ENCODE data around the gene RTN4RL1.

The RTN4RL1 gene

GRCh38 chr17:1943436-1943831 is 81.7 kb downstream of the RTN4RL1 start:
- no peaks in the 10 kb centered on the region for H3K27me3 ChIP-seq (ENCODE audit: control insufficient read depth, insufficient read depth, low read length)

GRCh38 chr17:1942666-1943435 is 82.3 kb downstream of the RTN4RL1 start:
- Histone ChIP-seq H3K9ac (ENCODE audit: low read length) (no peak overlapping the region), H3K36me3 (ENCODE audit: control insufficient read depth, low read depth, low read length) (no peaks in the 10 kb centered on the region), H3K9me3 (ENCODE audit: control insufficient read depth, low read depth, low read length) (no peaks in the 10 kb centered on the region), H3K27ac (ENCODE audit: low read length) (no peak overlapping the region), H3K27me3 (ENCODE audit: control insufficient read depth, insufficient read depth, low read length) (no peaks in the 10 kb centered on the region), H3K4me3 (ENCODE audit: low read length) (no peak overlapping the region), H3K4me1 (ENCODE audit: control insufficient read depth, low read depth, low read length) (no peaks in the 10 kb centered on the region)

More at GRCh38 chr17:1943436-1943831, 81.7 kb downstream of the RTN4RL1 start:
- H3K4me1 ChIP-seq (ENCODE audit: control insufficient read depth, low read depth, low read length), result no peaks in the 10 kb centered on the region
- no peak overlapping the region for H3K27ac ChIP-seq (ENCODE audit: low read length)
- H3K9ac ChIP-seq (ENCODE audit: low read length), result no peak overlapping the region
- no peaks in the 10 kb centered on the region for H3K9me3 ChIP-seq (ENCODE audit: control insufficient read depth, low read depth, low read length)
- no peak overlapping the region for H3K4me3 ChIP-seq (ENCODE audit: low read length)
- no peaks in the 10 kb centered on the region for H3K36me3 ChIP-seq (ENCODE audit: control insufficient read depth, low read depth, low read length)

GRCh38 chr17:1942066-1942365 is 83.1 kb downstream of the RTN4RL1 start:
- no peak overlapping the region for H3K4me3 ChIP-seq (ENCODE audit: low read length)
- no peak overlapping the region for H3K9ac ChIP-seq (ENCODE audit: low read length)
- no peaks in the 10 kb centered on the region for H3K4me1 ChIP-seq (ENCODE audit: control insufficient read depth, low read depth, low read length)
- no peaks in the 10 kb centered on the region for H3K27me3 ChIP-seq (ENCODE audit: control insufficient read depth, insufficient read depth, low read length)
- H3K9me3 ChIP-seq (ENCODE audit: control insufficient read depth, low read depth, low read length), result no peaks in the 10 kb centered on the region
- H3K27ac ChIP-seq (ENCODE audit: low read length), result no peak overlapping the region
- no peaks in the 10 kb centered on the region for H3K36me3 ChIP-seq (ENCODE audit: control insufficient read depth, low read depth, low read length)

GRCh38 chr17:1941272-1942065 is 83.7 kb downstream of the RTN4RL1 start:
- Histone ChIP-seq H3K9me3 (ENCODE audit: control insufficient read depth, low read depth, low read length) (no peaks in the 10 kb centered on the region), H3K9ac (ENCODE audit: low read length) (no peak overlapping the region), H3K4me1 (ENCODE audit: control insufficient read depth, low read depth, low read length) (no peaks in the 10 kb centered on the region), H3K27ac (ENCODE audit: low read length) (no peak overlapping the region), H3K27me3 (ENCODE audit: control insufficient read depth, insufficient read depth, low read length) (no peaks in the 10 kb centered on the region), H3K4me3 (ENCODE audit: low read length) (no peak overlapping the region), H3K36me3 (ENCODE audit: control insufficient read depth, low read depth, low read length) (no peaks in the 10 kb centered on the region)

- Histone ChIP-seq H3K36me3 (ENCODE audit: control insufficient read depth, low read depth, low read length) (no peaks in the 10 kb centered on the region), H3K27me3 (ENCODE audit: control insufficient read depth, insufficient read depth, low read length) (no peaks in the 10 kb centered on the region), H3K4me1 (ENCODE audit: control insufficient read depth, low read depth, low read length) (no peaks in the 10 kb centered on the region), H3K27ac (ENCODE audit: low read length) (no peak overlapping the region), H3K9ac (ENCODE audit: low read length) (no peak overlapping the region), H3K9me3 (ENCODE audit: control insufficient read depth, low read depth, low read length) (no peaks in the 10 kb centered on the region), H3K4me3 (ENCODE audit: low read length) (no peak overlapping the region)
Observed at GRCh38 chr17:1940810-1941185, 84.3 kb downstream of the RTN4RL1 start.

- Histone ChIP-seq H3K27me3 (ENCODE audit: control insufficient read depth, insufficient read depth, low read length) (no peaks in the 10 kb centered on the region), H3K4me3 (ENCODE audit: low read length) (no peak overlapping the region), H3K4me1 (ENCODE audit: control insufficient read depth, low read depth, low read length) (no peaks in the 10 kb centered on the region), H3K9ac (ENCODE audit: low read length) (no peak overlapping the region), H3K9me3 (ENCODE audit: control insufficient read depth, low read depth, low read length) (no peaks in the 10 kb centered on the region), H3K36me3 (ENCODE audit: control insufficient read depth, low read depth, low read length) (no peaks in the 10 kb centered on the region), H3K27ac (ENCODE audit: low read length) (no peak overlapping the region)
Observed at GRCh38 chr17:1939981-1940809, 84.9 kb downstream of the RTN4RL1 start.

GRCh38 chr17:1937461-1937860 is 87.7 kb downstream of the RTN4RL1 start:
- Histone ChIP-seq H3K27me3 (ENCODE audit: control insufficient read depth, insufficient read depth, low read length) (peaks cover 6% of the 10 kb centered on the region), H3K9ac (ENCODE audit: low read length) (no peak overlapping the region), H3K27ac (ENCODE audit: low read length) (no peak overlapping the region), H3K9me3 (ENCODE audit: control insufficient read depth, low read depth, low read length) (no peaks in the 10 kb centered on the region), H3K4me1 (ENCODE audit: control insufficient read depth, low read depth, low read length) (no peaks in the 10 kb centered on the region), H3K4me3 (ENCODE audit: low read length) (no peak overlapping the region), H3K36me3 (ENCODE audit: control insufficient read depth, low read depth, low read length) (no peaks in the 10 kb centered on the region)

- H3K4me3 ChIP-seq (ENCODE audit: low read length), result no peak overlapping the region
- no peak overlapping the region for H3K27ac ChIP-seq (ENCODE audit: low read length)
- no peaks in the 10 kb centered on the region for H3K9me3 ChIP-seq (ENCODE audit: control insufficient read depth, low read depth, low read length)
- H3K27me3 ChIP-seq (ENCODE audit: control insufficient read depth, insufficient read depth, low read length), result peaks cover 6% of the 10 kb centered on the region
- H3K4me1 ChIP-seq (ENCODE audit: control insufficient read depth, low read depth, low read length), result no peaks in the 10 kb centered on the region
- H3K36me3 ChIP-seq (ENCODE audit: control insufficient read depth, low read depth, low read length), result no peaks in the 10 kb centered on the region
- H3K9ac ChIP-seq (ENCODE audit: low read length), result no peak overlapping the region
Observed at GRCh38 chr17:1936766-1937165, 88.4 kb downstream of the RTN4RL1 start.

- no peak overlapping the region for H3K4me3 ChIP-seq (ENCODE audit: low read length)
- H3K9me3 ChIP-seq (ENCODE audit: control insufficient read depth, low read depth, low read length), result no peaks in the 10 kb centered on the region
- no peak overlapping the region for H3K9ac ChIP-seq (ENCODE audit: low read length)
- no peak overlapping the region for H3K27ac ChIP-seq (ENCODE audit: low read length)
- H3K4me1 ChIP-seq (ENCODE audit: control insufficient read depth, low read depth, low read length), result no peaks in the 10 kb centered on the region
- H3K27me3 ChIP-seq (ENCODE audit: control insufficient read depth, insufficient read depth, low read length), result peaks cover 6% of the 10 kb centered on the region
- H3K36me3 ChIP-seq (ENCODE audit: control insufficient read depth, low read depth, low read length), result no peaks in the 10 kb centered on the region
Observed at GRCh38 chr17:1934901-1935300, 90.2 kb downstream of the RTN4RL1 start.

- peaks cover 6% of the 10 kb centered on the region for H3K27me3 ChIP-seq (ENCODE audit: control insufficient read depth, insufficient read depth, low read length)
- H3K27ac ChIP-seq (ENCODE audit: low read length), result no peak overlapping the region
Observed at GRCh38 chr17:1933875-1934715, 91.0 kb downstream of the RTN4RL1 start.

More at GRCh38 chr17:1933875-1934715, 91.0 kb downstream of the RTN4RL1 start:
- no peaks in the 10 kb centered on the region for H3K4me1 ChIP-seq (ENCODE audit: control insufficient read depth, low read depth, low read length)
- no peaks in the 10 kb centered on the region for H3K36me3 ChIP-seq (ENCODE audit: control insufficient read depth, low read depth, low read length)
- no peak overlapping the region for H3K4me3 ChIP-seq (ENCODE audit: low read length)
- H3K9me3 ChIP-seq (ENCODE audit: control insufficient read depth, low read depth, low read length), result no peaks in the 10 kb centered on the region
- no peak overlapping the region for H3K9ac ChIP-seq (ENCODE audit: low read length)
